GM12878 (cell line): ENCODE measurements around the gene PLXDC1.

ENCODE experiments used
- CEBPB ChIP-seq, 2 experiments: fragments of 150-350 bp in 1 of 2; IDR thresholded peaks; 2 replicates each; pipeline ENCODE4 v1.6.1; 2012 to 2014; ENCODE audit warnings: low read depth in 2 of 2, low read length in 2 of 2, borderline replicate concordance in 1 of 2, inconsistent platforms in 1 of 2
- EED ChIP-seq: sonication (generic); IDR thresholded peaks from 2 replicates; pipeline ENCODE4 v1.6.1; 2016; ENCODE audit warnings: antibody characterized with exemption, low read depth
- EGR1 ChIP-seq, 2 experiments: IDR thresholded peaks; 1 replicate in 1 of 2; 2 replicates in 1 of 2; pipeline ENCODE4 v1.6.1; 2011 to 2012; ENCODE audit warnings: low read depth in 2 of 2, low read length in 2 of 2, borderline replicate concordance in 1 of 2, mild to moderate bottlenecking in 1 of 2, moderate library complexity in 1 of 2

DNA sequence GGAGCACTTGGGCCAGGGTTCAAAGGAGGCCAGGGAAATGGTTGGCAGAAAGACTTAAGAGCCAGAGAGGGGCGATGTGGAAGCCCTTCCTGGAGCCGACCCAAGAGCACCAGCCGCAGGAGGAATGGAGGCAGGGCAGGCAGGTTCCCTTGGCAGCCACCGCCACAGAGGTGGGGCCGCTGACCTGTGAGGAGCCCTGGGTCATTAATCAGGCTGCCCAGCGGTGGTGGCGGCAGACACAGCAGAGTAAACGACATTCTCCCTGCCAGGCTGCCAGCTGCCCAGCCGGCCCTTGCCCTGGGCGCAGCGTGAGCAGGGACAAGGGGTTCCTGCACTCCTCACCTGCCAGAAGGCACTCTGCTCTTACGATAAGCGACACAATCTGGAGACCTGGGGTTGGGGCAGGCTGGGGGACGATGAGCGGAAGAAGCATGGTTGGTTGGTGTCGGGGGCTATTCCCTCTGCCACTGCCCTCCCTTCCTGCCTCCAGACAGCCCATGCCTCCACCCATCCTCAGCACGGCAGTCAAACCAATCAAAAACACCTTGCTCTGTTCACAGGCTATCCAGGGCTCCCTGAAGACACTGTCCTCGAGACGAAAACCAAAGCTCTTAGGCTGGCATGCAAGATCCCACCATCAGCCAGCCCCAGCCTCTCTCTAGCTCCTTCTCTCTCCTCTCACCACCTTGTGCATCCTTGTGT, 40.9 kb downstream of the PLXDC1 start:
- TF ChIP-seq EGR1 (IDR thresholded peaks at IDR 0.05; ENCODE audit: borderline replicate concordance in 1 of 2, low read depth in 2 of 2, low read length in 2 of 2), result no peak
- TF ChIP-seq EED, result no peak
- TF ChIP-seq CEBPB (IDR thresholded peaks at IDR 0.05; ENCODE audit: borderline replicate concordance in 1 of 2, low read depth in 2 of 2, low read length in 2 of 2), result no peak
